Erythroblast (primary cell): ENCODE data around the gene OCA2.

Experiments used
- GATA1 ChIP-seq: IDR thresholded peaks from 2 replicates; pipeline ENCODE4 v1.6.1; 2011; ENCODE audit warnings: low read depth, mild to moderate bottlenecking, control low read depth, low read length, moderate library complexity
- POLR2A ChIP-seq: IDR thresholded peaks from 2 replicates; pipeline ENCODE4 v1.6.1; 2011; ENCODE audit warnings: mild to moderate bottlenecking, low read length

GRCh38 chr15:28060005-28060404 lies 39.1 kb downstream of the OCA2 start:
- TF ChIP-seq POLR2A = no peak
- TF ChIP-seq GATA1 = no peak
